IMR-90 (cell line): Measurements from ENCODE around the gene GHR.

Experiments
- BHLHE40 ChIP-seq: fragments of 150-350 bp; IDR thresholded peaks from 2 replicates; pipeline ENCODE4 v1.6.1; 2016; ENCODE audit warnings: mild to moderate bottlenecking, low read depth, low read length
- CHD1 ChIP-seq: IDR thresholded peaks from 2 replicates; pipeline ENCODE4 v1.6.1; 2012; ENCODE audit warnings: low read depth, low read length, improper control_type of control experiment
- MAFK ChIP-seq: IDR thresholded peaks from 2 replicates; pipeline ENCODE4 v1.6.1; 2012; ENCODE audit warnings: low read depth, low read length, improper control_type of control experiment
- MAZ ChIP-seq: IDR thresholded peaks from 2 replicates; pipeline ENCODE4 v1.6.1; 2012; ENCODE audit warnings: low read depth, mild to moderate bottlenecking, low read length, improper control_type of control experiment, moderate library complexity, borderline replicate concordance
- MXI1 ChIP-seq: IDR thresholded peaks from 2 replicates; pipeline ENCODE4 v1.6.1; 2012; ENCODE audit warnings: low read depth, mild to moderate bottlenecking, low read length, moderate library complexity, borderline replicate concordance
- POLR2A ChIP-seq: IDR thresholded peaks from 2 replicates; pipeline ENCODE4 v1.6.1; 2012; ENCODE audit warnings: mild to moderate bottlenecking, low read depth, low read length
- RAD21 ChIP-seq: IDR thresholded peaks from 2 replicates; pipeline ENCODE4 v1.6.1; 2012; ENCODE audit warnings: low read length, improper control_type of control experiment
- SMC3 ChIP-seq: fragments of 150-350 bp; IDR thresholded peaks from 2 replicates; pipeline ENCODE4 v1.6.1; 2016; ENCODE audit warnings: low read depth, mild to moderate bottlenecking, antibody characterized with exemption, low read length, moderate library complexity
- TF ChIP-seq, protein P1 (sequence below): conservative IDR thresholded peaks from 2 replicates; pipeline ENCODE4 v1.5.1; 2012; ENCODE audit warnings: mild to moderate bottlenecking, low read depth, low read length, improper control_type of control experiment
- TF ChIP-seq, protein P2 (sequence below): fragments of 150-350 bp; IDR thresholded peaks from 2 replicates; pipeline ENCODE4 v1.6.1; 2017; ENCODE audit warnings: mild to moderate bottlenecking, antibody characterized with exemption, low read length, low read depth

DNA sequence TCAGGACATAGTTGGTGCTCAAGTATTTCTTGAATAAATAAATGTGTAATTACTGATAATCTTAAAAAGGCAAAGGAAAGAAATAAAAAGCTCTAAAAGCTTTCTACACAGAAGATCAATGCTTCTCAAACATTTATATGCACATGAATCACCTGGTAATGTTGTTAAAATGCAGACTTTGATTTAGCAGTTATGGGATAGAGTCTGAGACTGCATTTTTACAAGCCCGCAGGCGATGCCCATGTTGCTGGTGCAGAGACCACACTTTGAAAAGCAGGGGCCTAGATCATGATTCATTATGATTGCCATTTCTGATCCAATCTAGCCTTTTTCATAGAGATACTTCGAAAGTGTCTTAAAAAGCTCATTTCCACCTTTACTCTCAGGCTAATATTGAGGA is 329.9 kb downstream of the GHR start:
- TF ChIP-seq RAD21 = no peak
- TF ChIP-seq, protein P1, sequence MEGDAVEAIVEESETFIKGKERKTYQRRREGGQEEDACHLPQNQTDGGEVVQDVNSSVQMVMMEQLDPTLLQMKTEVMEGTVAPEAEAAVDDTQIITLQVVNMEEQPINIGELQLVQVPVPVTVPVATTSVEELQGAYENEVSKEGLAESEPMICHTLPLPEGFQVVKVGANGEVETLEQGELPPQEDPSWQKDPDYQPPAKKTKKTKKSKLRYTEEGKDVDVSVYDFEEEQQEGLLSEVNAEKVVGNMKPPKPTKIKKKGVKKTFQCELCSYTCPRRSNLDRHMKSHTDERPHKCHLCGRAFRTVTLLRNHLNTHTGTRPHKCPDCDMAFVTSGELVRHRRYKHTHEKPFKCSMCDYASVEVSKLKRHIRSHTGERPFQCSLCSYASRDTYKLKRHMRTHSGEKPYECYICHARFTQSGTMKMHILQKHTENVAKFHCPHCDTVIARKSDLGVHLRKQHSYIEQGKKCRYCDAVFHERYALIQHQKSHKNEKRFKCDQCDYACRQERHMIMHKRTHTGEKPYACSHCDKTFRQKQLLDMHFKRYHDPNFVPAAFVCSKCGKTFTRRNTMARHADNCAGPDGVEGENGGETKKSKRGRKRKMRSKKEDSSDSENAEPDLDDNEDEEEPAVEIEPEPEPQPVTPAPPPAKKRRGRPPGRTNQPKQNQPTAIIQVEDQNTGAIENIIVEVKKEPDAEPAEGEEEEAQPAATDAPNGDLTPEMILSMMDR = no peak
- no peak for TF ChIP-seq POLR2A
- TF ChIP-seq MXI1 = no peak
- TF ChIP-seq BHLHE40 = no peak
- TF ChIP-seq MAFK = no peak
- TF ChIP-seq, protein P2, sequence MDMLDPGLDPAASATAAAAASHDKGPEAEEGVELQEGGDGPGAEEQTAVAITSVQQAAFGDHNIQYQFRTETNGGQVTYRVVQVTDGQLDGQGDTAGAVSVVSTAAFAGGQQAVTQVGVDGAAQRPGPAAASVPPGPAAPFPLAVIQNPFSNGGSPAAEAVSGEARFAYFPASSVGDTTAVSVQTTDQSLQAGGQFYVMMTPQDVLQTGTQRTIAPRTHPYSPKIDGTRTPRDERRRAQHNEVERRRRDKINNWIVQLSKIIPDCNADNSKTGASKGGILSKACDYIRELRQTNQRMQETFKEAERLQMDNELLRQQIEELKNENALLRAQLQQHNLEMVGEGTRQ = no peak
- no peak for TF ChIP-seq SMC3
- TF ChIP-seq MAZ = no peak
- TF ChIP-seq CHD1 = no peak
